Ascending aorta (tissue), 2 donors: ENCODE measurements around the gene B4GALT5. TPM values are rescaled to one million over a fixed set of nuclear protein-coding genes. Genes with fewer than 3 reads are reported as not detected.

Experiments used
- DNase-seq, 2 donors: peaks; one replicate each; pipeline ENCODE4 v3.0.0-alpha.2; 2019; ENCODE audit warnings: low spot score in 2 of 2
- H3K27ac ChIP-seq, 2 donors: fragments of 200-600 bp; sonication (generic); one replicate each; pipeline ENCODE4 v1.5.1; 2016 to 2017; ENCODE audit warnings: mild to moderate bottlenecking in 1 of 2
- H3K27me3 ChIP-seq: fragments of 200-600 bp; sonication (generic); one replicate; pipeline ENCODE4 v1.5.1; 2017
- H3K36me3 ChIP-seq, 2 donors: fragments of 200-600 bp; sonication (generic); one replicate each; pipeline ENCODE4 v1.5.1; 2016
- H3K4me1 ChIP-seq, 2 donors: fragments of 200-600 bp; sonication (generic); one replicate each; pipeline ENCODE4 v1.5.1; 2016 to 2017; ENCODE audit warnings: mild to moderate bottlenecking in 1 of 2
- H3K4me3 ChIP-seq, 2 donors: fragments of 200-600 bp; sonication (generic); one replicate each; pipeline ENCODE4 v1.5.1; 2016 to 2017; ENCODE audit warnings: mild to moderate bottlenecking in 1 of 2
- H3K9me3 ChIP-seq, 2 donors: fragments of 200-600 bp; sonication (generic); one replicate each; pipeline ENCODE4 v1.5.1; 2016
- intact Hi-C: fragments of 100-400 bp; cut with DNase I; formaldehyde crosslinking; loops from one replicate; pipeline ENCODE4 v1.15.1; 2023
- total RNA-seq: library from RNA; depleted of rRNA; stranded (reverse); fragments of >200 nt; gene quantifications from one replicate; pipeline ENCODE4 v1.1.0, GENCODE V29; 2016
- TF ChIP-seq, protein P1 (sequence below), 3 experiments: fragments of 200-600 bp in 2 of 3; fragments of 450-650 bp in 1 of 3; sonication (generic) in 2 of 3; IDR thresholded peaks; one replicate each; pipeline ENCODE4 v1.5.1; 2016 to 2019; ENCODE audit warnings: antibody characterized with exemption in 3 of 3, mild to moderate bottlenecking in 1 of 3, moderate library complexity in 1 of 3

B4GALT5 gene
- total RNA-seq, 1 donor from 2014 or later, result 15.0 TPM

DNA sequence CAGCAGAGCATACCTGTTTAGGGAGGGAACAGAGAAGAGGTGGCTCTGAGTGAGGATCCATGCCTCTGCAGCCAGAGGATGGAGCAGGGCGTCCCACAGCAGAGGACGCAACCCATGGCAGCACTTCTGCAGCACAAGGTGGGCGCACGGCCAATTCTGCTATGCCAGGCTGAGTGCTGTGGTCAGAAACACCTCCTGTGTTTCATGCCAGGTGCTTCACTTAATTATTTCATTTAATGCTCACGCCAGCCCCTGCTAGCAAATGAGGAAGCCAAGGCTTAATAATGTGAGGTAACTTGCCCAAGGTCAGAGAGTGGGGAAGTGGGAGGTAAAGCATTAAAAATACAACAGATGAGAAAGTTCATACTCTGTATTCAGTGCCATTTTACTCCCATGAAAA, 77.2 kb downstream of the B4GALT5 start:
- DNase-seq, result no peak
- H3K4me3 ChIP-seq, result no peak overlapping the region
- TF ChIP-seq, protein P1, sequence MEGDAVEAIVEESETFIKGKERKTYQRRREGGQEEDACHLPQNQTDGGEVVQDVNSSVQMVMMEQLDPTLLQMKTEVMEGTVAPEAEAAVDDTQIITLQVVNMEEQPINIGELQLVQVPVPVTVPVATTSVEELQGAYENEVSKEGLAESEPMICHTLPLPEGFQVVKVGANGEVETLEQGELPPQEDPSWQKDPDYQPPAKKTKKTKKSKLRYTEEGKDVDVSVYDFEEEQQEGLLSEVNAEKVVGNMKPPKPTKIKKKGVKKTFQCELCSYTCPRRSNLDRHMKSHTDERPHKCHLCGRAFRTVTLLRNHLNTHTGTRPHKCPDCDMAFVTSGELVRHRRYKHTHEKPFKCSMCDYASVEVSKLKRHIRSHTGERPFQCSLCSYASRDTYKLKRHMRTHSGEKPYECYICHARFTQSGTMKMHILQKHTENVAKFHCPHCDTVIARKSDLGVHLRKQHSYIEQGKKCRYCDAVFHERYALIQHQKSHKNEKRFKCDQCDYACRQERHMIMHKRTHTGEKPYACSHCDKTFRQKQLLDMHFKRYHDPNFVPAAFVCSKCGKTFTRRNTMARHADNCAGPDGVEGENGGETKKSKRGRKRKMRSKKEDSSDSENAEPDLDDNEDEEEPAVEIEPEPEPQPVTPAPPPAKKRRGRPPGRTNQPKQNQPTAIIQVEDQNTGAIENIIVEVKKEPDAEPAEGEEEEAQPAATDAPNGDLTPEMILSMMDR (IDR thresholded peaks at IDR 0.05), result no peak
- no peak overlapping the region for H3K27ac ChIP-seq
- H3K9me3 ChIP-seq, result no peaks in the 10 kb centered on the region
- no peaks in the 10 kb centered on the region for H3K27me3 ChIP-seq
- peaks cover 0 to 1% of the 10 kb centered on the region in 2 donors for H3K4me1 ChIP-seq
- intact Hi-C loops, result no loop called here
- peaks cover 46 to 69% of the 10 kb centered on the region in 2 donors for H3K36me3 ChIP-seq

DNA sequence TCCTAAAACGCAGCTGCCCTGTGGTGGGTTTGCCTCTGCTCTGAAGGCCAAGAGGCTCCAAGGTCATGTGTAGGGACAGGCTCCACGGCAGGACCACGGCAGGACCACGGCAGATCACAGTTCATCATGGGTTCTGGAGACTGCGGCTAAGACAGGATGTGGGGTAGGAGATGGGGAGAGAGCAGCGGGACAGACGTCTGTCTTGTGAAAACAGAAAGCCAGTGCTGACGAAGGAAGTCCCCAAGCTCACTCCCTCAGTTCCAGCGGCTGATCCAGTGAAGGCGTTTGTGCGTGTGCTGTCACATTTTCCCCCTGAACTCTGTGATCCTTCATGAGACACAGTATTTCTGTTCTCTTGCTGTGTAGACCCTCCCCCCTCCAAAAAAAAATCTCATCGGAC, 77.8 kb downstream of the B4GALT5 start:
- Histone ChIP-seq H3K27me3 (no peaks in the 10 kb centered on the region), H3K9me3 (no peaks in the 10 kb centered on the region), H3K36me3 (peaks cover 42 to 64% of the 10 kb centered on the region in 2 donors), H3K4me1 (peaks cover 0 to 2% of the 10 kb centered on the region in 2 donors), H3K27ac (no peak overlapping the region), H3K4me3 (no peak overlapping the region)
- TF ChIP-seq, protein P1 (IDR thresholded peaks at IDR 0.05), result no peak
- no peak for DNase-seq
- intact Hi-C loops, result no loop called here

DNA sequence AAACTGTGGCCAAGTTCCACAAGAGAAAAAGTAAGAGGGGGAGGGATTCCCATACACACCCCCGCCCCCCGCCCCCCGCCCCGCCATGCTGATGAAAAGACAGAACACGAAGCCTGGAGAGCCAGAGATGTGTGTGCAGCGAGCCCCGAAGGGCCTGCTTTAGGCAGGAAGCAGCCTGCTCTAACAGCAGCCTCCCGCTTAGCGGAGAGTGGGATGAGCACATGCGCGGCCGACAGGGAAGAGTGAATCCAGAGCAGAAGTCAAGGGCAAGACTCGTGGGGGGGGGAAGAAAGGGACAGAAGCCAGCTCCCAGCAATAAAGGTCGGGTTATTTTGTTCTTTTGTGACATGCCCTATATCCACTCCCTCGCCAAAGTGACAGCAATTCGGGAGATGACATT, 78.5 kb downstream of the B4GALT5 start:
- H3K36me3 ChIP-seq, result peaks cover 35 to 57% of the 10 kb centered on the region in 2 donors
- H3K4me1 ChIP-seq, result peaks cover 0 to 2% of the 10 kb centered on the region in 2 donors
- no peaks in the 10 kb centered on the region for H3K9me3 ChIP-seq
- H3K27me3 ChIP-seq, result no peaks in the 10 kb centered on the region
- H3K4me3 ChIP-seq, result no peak overlapping the region
- H3K27ac ChIP-seq, result no peak overlapping the region
- DNase-seq, result no peak
- TF ChIP-seq, protein P1 (IDR thresholded peaks at IDR 0.05), result no peak
- intact Hi-C loops, result no loop called here

DNA sequence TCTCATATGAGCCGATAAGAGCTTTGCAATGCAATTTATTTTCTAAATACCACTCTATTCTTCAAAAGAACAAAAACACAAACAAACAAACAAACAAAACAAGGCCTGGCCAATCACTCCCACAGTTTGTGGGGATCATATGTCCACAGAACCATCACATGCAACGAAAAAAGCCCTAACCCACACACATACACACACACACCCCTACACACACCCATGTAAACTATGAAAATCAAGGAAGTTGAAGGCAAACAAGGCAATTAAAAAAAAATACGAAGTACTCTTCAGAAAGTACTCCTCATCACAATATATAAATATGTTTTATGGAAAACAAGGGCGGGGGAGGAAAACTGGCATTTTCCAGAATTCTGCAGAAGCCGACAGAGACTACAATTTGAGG, 79.6 kb downstream of the B4GALT5 start:
- Histone ChIP-seq H3K27ac (no peak overlapping the region), H3K4me1 (peaks cover 0 to 2% of the 10 kb centered on the region in 2 donors), H3K4me3 (no peak overlapping the region), H3K9me3 (no peaks in the 10 kb centered on the region), H3K36me3 (peaks cover 25 to 46% of the 10 kb centered on the region in 2 donors), H3K27me3 (no peaks in the 10 kb centered on the region)
- no peak for DNase-seq
- TF ChIP-seq, protein P1 (IDR thresholded peaks at IDR 0.05), result no peak
- intact Hi-C loops, result no loop called here

DNA sequence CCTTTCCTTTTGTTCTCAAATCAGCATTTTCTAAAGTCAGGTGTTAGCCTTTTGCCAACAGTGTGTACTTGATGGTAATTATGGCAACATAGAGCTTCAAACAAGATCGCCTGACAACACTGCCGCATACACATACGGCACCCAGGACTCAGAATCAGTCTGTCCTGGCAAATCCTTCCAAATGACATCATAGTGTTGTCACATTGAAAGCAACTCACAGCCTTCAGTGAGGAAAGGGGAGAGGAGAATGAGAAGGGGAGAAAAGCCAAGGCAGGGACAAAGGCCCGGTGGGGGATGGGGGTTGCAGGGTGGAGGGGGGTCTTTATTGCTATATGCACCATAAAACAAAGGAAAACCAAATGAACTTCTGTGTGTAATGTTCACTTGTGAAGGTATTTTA, 80.0 kb downstream of the B4GALT5 start:
- Histone ChIP-seq H3K27ac (no peak overlapping the region), H3K27me3 (no peaks in the 10 kb centered on the region), H3K36me3 (peaks cover 25 to 44% of the 10 kb centered on the region in 2 donors), H3K4me3 (no peak overlapping the region), H3K9me3 (peaks cover 0 to 4% of the 10 kb centered on the region in 2 donors), H3K4me1 (peaks cover 0 to 2% of the 10 kb centered on the region in 2 donors)
- TF ChIP-seq, protein P1 (IDR thresholded peaks at IDR 0.05), result no peak
- no peak for DNase-seq
- intact Hi-C loops, result no loop called here

DNA sequence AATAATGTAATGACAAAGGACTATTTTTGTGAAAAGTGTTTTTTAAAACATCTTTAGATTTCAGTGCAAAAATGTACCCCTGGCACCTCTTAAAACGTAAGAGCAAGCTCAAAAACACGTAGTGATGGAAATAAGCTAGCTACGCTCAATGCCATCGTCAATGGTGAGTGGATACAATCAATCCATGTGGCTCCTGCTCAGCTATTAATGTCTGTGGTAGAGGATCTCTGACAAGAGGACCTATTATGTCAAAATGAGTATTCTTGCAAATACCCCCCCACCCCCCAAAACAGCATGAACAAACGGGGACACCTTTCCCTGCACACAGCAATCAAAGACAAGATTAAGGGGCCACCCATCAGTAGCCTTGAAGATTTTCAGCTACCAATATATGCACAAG, 80.7 kb downstream of the B4GALT5 start:
- H3K27me3 ChIP-seq, result no peaks in the 10 kb centered on the region
- intact Hi-C loops, result no loop called here
- peaks cover 0 to 8% of the 10 kb centered on the region in 2 donors for H3K9me3 ChIP-seq
- peaks cover 0 to 2% of the 10 kb centered on the region in 2 donors for H3K4me1 ChIP-seq
- TF ChIP-seq, protein P1 (IDR thresholded peaks at IDR 0.05), result no peak
- peaks cover 25 to 38% of the 10 kb centered on the region in 2 donors for H3K36me3 ChIP-seq
- H3K27ac ChIP-seq, result no peak overlapping the region
- no peak for DNase-seq
- no peak overlapping the region for H3K4me3 ChIP-seq
